OCI-M1 (cell line): ENCODE results near the gene HBP1.
"Not testable (repeated sequence)": the region's sequence is repeated elsewhere in the genome, so short reads cannot be mapped to it uniquely, and the experiment has no call there.

Source experiments
- DNase-seq: peaks from one replicate; lab custom pipeline; 2025; lab: John Stamatoyannopoulos, UW

Gene HBP1

GRCh38 chr7:107224374-107225223, 55.8 kb downstream of the HBP1 start:
- DNase-seq: no peak

DNA sequence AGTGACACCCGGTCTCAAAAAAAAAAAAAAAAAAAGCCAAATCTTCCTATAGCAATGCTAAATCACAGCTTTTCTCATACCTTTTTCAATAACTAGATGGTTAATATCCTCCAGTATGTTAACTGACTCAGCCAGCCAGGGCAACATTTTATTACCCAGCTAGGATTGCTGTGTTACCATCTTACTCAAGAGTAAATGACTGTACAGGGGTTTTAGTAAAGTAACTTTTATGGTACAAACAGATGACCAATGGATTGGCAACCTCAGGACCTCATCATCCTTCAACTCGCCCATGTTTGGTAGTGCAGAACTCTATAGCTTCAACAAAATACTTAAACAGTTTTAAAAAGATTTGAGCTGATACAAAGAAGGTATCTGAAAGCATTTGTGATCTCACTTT, 59.5 kb downstream of the HBP1 start:
- DNase-seq: no peak

GRCh38 chr7:107230334-107230733, 61.5 kb downstream of the HBP1 start:
- DNase-seq: no peak

DNA sequence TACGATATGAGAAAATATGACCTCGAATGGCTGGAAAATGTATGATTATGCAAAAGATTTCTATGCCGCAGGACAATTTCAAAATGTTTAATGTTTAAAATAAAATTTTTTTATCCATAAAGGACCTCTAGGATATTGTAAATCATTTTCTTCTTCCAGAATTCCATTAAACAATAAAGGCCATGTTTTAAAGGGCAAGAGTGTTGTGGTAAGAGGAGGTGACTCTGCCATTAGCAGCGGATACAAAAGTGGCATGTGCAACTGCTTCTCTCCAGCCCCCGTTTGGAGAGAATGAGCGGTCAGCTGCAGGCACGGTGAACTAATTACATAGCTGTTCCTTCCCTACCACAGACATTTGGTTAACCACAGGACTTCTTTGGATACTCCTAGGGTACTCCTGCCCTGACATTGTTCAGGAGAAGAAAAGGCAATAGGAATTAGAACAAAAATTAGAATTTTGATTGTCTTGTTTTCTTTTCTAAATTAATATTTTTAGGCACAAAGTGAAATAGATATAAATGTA, 63.8 kb downstream of the HBP1 start:
- no peak for DNase-seq

GRCh38 chr7:107233174-107233573, 64.4 kb downstream of the HBP1 start:
- no peak for DNase-seq

DNA sequence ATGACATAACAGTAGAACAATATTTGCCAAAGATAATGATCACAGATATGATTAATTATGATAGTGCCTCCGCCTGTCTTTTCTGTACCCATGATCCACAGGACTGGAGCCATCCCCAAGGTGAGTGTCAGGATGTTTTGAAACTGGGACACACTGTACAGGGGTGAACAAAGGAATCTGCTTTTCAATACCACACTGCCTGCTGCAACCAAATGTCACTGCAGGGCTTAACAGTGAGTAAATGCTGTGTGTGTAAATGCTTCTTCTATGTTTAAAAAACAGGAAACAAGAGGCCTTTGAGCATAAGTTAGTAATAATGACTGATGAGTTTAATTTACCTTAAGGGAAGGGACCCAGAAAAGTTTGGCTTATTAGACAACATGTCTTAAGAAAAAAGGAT, 65.2 kb downstream of the HBP1 start:
- DNase-seq: no peak

GRCh38 chr7:107234436-107234835, 65.6 kb downstream of the HBP1 start:
- DNase-seq: no peak

GRCh38 chr7:107236862-107237261, 68.1 kb downstream of the HBP1 start:
- no peak for DNase-seq

GRCh38 chr7:107237451-107237850, 68.6 kb downstream of the HBP1 start:
- no peak for DNase-seq

DNA sequence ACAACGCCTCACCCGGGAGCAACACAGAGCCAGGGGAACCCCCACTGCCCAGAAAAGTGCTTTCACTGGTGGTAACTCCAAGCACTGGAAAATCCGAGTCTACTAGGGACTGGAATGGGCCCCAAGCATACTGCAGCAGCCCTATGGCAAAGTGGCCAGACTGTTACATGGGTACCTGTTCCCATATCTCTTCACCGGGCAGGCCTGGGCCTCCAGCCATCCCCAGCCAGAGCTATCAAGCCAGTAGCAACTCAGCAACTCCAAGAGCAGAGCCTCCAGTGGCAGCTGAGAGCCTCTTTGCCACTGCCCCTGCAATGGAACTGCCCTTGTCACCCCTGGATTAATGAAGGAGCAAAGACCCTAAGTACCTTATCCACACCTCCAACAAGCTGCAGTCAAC, 73.5 kb downstream of the HBP1 start:
- no peak for DNase-seq

- DNase-seq: no peak
Measured at GRCh38 chr7:107244613-107245012, 75.8 kb downstream of the HBP1 start.

DNA sequence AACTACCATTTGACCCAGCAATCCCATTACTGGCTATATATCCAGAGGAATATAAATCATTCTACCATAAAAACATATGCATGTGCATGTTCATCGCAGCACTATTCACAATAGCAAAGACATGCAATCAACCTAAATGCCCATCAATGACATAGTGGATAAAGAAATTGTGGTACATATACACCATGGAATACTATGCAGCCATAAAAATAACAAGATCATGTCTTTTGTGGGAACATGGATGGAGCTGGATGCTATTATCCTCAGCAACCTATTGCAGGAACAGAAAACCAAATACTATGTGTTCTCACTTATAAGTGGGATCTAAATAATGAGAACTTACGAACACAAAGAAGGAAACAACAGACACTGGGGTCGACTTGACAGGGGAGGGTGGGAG, 78.0 kb downstream of the HBP1 start:
- not testable (repeated sequence) for DNase-seq

- no peak for DNase-seq
Measured at GRCh38 chr7:107248551-107249316, 79.9 kb downstream of the HBP1 start.

DNA sequence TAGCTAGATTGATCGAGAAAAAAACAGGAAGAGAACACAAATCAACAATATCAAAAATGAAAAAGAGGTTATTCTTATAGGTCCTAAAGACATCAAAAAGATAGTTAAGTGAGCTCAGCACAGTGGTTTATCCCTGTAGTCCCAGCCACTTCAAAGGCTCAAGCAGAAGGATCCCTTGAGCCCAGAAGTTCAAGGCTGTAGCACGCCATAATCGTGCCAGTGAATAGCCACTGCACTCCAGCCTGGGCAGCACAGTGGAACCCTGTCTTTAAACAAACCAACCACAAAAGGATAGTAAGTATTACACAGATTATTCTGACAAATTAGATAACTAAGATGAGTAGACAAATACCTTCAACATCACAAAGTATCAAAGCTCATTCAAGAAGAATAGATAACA, 83.2 kb downstream of the HBP1 start:
- DNase-seq: no peak
